Measurements from ENCODE around the gene PCSK6. TPM values are rescaled to one million over a fixed set of nuclear protein-coding genes. Genes with fewer than 3 reads are reported as not detected.

PCSK6 gene
- total RNA-seq, 1 donor from 2014 or later, result 16.6 TPM

DNA sequence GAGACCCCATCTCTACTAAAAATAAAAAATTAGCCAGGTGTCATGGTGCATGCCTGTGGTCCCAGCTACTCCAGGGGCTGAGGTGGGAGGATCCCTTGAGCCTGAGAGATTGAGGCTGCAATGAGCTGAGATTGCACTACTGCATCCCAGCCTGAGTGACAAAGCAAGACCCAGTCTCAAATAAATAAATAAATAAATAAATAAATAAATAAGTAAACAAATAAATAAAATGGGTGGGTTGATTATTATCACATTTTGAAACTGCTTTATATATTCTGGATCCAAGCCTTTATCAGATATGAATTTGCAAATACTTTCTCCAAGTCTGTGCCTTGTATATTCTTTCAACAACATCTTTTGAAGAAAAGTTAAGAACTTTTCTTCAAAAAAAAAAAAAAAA, 22.2 kb upstream of the PCSK6 start:
- intact Hi-C loops (cut with DNase I), result no loop called here
- Histone ChIP-seq H3K27me3 (no peaks in the 10 kb centered on the region), H3K27ac (no peak overlapping the region), H3K4me1 (no peaks in the 10 kb centered on the region), H3K4me3 (no peak overlapping the region), H3K36me3 (no peaks in the 10 kb centered on the region), H3K9me3 (peaks cover 7% of the 10 kb centered on the region)
- DNase-seq (no peak), ATAC-seq (no peak)
- TF ChIP-seq, protein P1, sequence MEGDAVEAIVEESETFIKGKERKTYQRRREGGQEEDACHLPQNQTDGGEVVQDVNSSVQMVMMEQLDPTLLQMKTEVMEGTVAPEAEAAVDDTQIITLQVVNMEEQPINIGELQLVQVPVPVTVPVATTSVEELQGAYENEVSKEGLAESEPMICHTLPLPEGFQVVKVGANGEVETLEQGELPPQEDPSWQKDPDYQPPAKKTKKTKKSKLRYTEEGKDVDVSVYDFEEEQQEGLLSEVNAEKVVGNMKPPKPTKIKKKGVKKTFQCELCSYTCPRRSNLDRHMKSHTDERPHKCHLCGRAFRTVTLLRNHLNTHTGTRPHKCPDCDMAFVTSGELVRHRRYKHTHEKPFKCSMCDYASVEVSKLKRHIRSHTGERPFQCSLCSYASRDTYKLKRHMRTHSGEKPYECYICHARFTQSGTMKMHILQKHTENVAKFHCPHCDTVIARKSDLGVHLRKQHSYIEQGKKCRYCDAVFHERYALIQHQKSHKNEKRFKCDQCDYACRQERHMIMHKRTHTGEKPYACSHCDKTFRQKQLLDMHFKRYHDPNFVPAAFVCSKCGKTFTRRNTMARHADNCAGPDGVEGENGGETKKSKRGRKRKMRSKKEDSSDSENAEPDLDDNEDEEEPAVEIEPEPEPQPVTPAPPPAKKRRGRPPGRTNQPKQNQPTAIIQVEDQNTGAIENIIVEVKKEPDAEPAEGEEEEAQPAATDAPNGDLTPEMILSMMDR (IDR thresholded peaks at IDR 0.05), result no peak

GRCh38 chr15:101510212-101511197, 21.0 kb upstream of the PCSK6 start:
- Histone ChIP-seq H3K4me3 (no peak overlapping the region), H3K27ac (no peak overlapping the region), H3K36me3 (no peaks in the 10 kb centered on the region), H3K9me3 (no peaks in the 10 kb centered on the region), H3K27me3 (no peaks in the 10 kb centered on the region), H3K4me1 (no peaks in the 10 kb centered on the region)
- DNase-seq (no peak), ATAC-seq (peak; percentile 74)
- intact Hi-C loops (cut with DNase I), result no loop called here
- TF ChIP-seq, protein P1 (IDR thresholded peaks at IDR 0.05), result no peak

GRCh38 chr15:101509279-101509678, 19.8 kb upstream of the PCSK6 start:
- TF ChIP-seq, protein P1 (IDR thresholded peaks at IDR 0.05), result no peak
- Histone ChIP-seq H3K9me3 (no peaks in the 10 kb centered on the region), H3K27ac (no peak overlapping the region), H3K27me3 (no peaks in the 10 kb centered on the region), H3K36me3 (no peaks in the 10 kb centered on the region), H3K4me1 (no peaks in the 10 kb centered on the region), H3K4me3 (no peak overlapping the region)
- DNase-seq (no peak), ATAC-seq (no peak)
- intact Hi-C loops (cut with DNase I), result no loop called here

DNA sequence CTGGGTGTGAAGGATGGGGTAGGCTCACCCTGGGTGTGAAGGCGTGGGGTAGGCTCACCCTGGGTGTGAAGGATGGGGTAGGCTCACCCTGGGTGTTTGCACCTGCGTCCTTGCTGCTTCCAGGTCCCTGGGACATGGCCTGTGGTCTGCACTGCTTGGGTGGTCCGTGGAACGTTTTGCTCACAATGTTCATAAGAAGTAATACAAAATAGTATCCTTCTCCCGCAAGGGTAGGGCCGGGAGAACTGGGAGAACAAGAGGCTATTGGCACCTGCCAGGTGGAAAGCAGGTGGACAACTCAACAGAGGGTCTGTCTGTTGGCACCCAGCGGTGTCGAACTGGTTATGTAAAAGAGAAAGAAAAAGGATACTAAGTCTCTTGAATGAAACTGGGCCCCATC, 17.0 kb upstream of the PCSK6 start:
- intact Hi-C loops (cut with DNase I), result no loop called here
- no peak for ATAC-seq
- H3K27ac ChIP-seq, result no peak overlapping the region
- H3K4me3 ChIP-seq, result no peak overlapping the region
- TF ChIP-seq, protein P1 (IDR thresholded peaks at IDR 0.05), result no peak
- peaks cover 10% of the 10 kb centered on the region for H3K27me3 ChIP-seq
- no peaks in the 10 kb centered on the region for H3K9me3 ChIP-seq
- H3K4me1 ChIP-seq, result peaks cover 3% of the 10 kb centered on the region
- H3K36me3 ChIP-seq, result no peaks in the 10 kb centered on the region
- DNase-seq, result no peak

DNA sequence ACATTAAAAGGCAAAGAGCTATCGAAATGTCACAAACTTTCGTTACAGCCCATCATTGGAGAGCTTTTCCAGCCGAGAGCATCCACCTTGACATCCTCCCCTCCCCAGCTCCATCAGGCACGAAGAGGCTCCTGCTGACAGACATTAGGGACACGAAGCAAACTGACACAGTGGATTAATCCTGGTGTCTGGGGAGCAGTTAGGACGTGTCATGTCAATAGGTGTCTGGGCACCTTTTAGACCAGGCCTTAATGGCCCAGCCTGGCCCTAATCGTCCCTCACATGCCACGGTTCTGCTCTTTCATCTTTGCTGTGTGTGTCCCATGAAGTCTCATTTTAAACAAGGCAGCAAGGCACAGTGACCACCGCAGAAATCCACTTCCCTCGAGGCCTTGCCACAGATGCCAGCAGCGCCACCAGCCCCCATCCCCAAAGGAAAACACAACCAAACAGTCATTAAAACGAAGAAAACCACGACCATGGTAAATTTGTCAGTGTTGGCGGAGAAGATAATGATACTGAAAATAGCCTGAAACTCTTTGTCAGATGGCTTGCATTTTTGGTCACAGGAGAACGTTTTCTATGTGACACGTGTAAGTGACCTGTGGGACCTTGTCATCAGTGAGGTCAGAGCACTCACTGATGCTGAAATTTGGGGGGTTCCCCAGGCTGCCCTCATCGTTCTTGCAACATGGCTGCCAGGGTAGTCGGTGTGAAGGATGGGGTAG, 16.3 kb upstream of the PCSK6 start:
- Histone ChIP-seq H3K4me1 (peaks cover 5% of the 10 kb centered on the region), H3K36me3 (no peaks in the 10 kb centered on the region), H3K27me3 (peaks cover 10% of the 10 kb centered on the region), H3K9me3 (no peaks in the 10 kb centered on the region), H3K4me3 (no peak overlapping the region), H3K27ac (no peak overlapping the region)
- DNase-seq (no peak), ATAC-seq (no peak)
- TF ChIP-seq, protein P1 (IDR thresholded peaks at IDR 0.05), result no peak
- intact Hi-C loops (cut with DNase I), result no loop called here
